ENCODE measurements around the gene E2F6.

DNA sequence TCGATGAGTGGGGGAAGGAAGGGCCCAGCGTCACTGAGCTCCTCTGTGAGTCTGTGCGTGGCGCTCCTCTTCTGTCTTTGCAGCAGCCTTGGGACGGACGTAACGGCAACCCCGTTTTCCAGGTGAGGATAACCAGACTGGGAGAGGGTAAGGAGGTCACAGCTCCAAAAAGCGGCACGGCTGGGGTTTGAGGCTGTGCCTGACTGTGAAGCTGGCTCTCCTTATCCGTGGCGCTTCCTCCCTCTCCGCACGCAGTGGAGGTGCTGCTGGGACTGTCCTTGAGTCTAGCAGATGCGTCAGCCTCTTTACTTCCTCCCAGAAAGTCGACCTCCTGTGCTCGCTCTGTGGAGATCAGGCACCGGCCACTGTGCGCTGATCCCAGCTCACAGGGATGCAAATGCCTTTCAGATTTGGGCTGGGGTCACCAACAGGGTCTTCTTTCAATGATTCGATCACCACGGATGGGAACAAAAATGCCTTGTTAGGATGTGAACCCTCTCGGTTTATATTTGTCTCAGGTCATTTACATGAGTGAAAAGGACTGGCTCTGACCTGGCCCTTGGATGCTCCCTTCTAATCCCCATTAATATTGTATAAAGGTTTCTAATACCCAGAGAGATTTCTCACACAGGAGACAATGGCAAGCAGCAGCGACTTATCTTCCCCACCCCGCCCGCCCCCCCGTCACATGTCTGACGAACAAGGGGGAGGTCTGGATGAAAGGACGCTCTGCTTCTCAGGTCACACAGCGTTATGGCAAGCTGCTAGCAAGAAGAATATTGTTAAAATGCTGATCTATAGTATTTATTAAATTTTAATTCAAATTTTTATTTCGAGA lies 30.1 kb upstream of the E2F6 start:
- TF ChIP-seq POLR2A (IDR thresholded peaks at IDR 0.05) = no peak
- TF ChIP-seq, protein P1, sequence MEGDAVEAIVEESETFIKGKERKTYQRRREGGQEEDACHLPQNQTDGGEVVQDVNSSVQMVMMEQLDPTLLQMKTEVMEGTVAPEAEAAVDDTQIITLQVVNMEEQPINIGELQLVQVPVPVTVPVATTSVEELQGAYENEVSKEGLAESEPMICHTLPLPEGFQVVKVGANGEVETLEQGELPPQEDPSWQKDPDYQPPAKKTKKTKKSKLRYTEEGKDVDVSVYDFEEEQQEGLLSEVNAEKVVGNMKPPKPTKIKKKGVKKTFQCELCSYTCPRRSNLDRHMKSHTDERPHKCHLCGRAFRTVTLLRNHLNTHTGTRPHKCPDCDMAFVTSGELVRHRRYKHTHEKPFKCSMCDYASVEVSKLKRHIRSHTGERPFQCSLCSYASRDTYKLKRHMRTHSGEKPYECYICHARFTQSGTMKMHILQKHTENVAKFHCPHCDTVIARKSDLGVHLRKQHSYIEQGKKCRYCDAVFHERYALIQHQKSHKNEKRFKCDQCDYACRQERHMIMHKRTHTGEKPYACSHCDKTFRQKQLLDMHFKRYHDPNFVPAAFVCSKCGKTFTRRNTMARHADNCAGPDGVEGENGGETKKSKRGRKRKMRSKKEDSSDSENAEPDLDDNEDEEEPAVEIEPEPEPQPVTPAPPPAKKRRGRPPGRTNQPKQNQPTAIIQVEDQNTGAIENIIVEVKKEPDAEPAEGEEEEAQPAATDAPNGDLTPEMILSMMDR (IDR thresholded peaks at IDR 0.05) = no peak
